Vagina (tissue), 2 donors: ENCODE measurements around the gene ELAVL3. TPM values are rescaled to one million over a fixed set of nuclear protein-coding genes. Genes with fewer than 3 reads are reported as not detected.

Source experiments
- DNase-seq, 2 donors: peaks; one replicate each; pipeline ENCODE4 v3.0.0-alpha.2; 2017; ENCODE audit errors: extremely low spot score in 2 of 2
- H3K27ac ChIP-seq: fragments of 200-600 bp; sonication (generic); one replicate; pipeline ENCODE4 v1.5.1; 2019
- H3K27me3 ChIP-seq: fragments of 200-600 bp; sonication (generic); one replicate; pipeline ENCODE4 v1.5.1; 2019
- H3K36me3 ChIP-seq, 2 donors: fragments of 200-600 bp; sonication (generic); one replicate each; pipeline ENCODE4 v1.5.1; 2017 to 2019
- H3K4me1 ChIP-seq: fragments of 200-600 bp; sonication (generic); one replicate; pipeline ENCODE4 v1.5.1; 2019
- H3K4me3 ChIP-seq, 2 donors: fragments of 200-600 bp; sonication (generic); 1 replicate in 1 of 2; 2 replicates in 1 of 2; pipeline ENCODE4 v1.5.1; 2016 to 2019
- H3K9me3 ChIP-seq: fragments of 200-600 bp; sonication (generic); one replicate; pipeline ENCODE4 v1.5.1; 2019
- POLR2A ChIP-seq, 2 donors: fragments of 450-650 bp; IDR thresholded peaks; one replicate each; pipeline ENCODE4 v1.6.1; 2017; ENCODE audit warnings: antibody characterized with exemption in 2 of 2, mild to moderate bottlenecking in 2 of 2, moderate library complexity in 2 of 2
- POLR2AphosphoS5 ChIP-seq, 2 donors: sonication (generic); formaldehyde crosslinking; IDR thresholded peaks; one replicate each; pipeline ENCODE4 v1.9.0; 2017; ENCODE audit warnings: antibody characterized with exemption in 2 of 2, mild to moderate bottlenecking in 2 of 2, low read depth in 1 of 2; ENCODE audit not compliant: insufficient read depth in 1 of 2
- intact Hi-C: fragments of 100-400 bp; cut with DNase I; formaldehyde crosslinking; loops from one replicate; pipeline ENCODE4 v1.15.1; 2023
- total RNA-seq: library from RNA; depleted of rRNA; stranded (reverse); fragments of >200 nt; gene quantifications from one replicate; pipeline ENCODE4 v1.2.3, GENCODE V29; 2016
- TF ChIP-seq, protein P1 (sequence below), 3 experiments: fragments of 450-650 bp in 2 of 3; fragments of 200-600 bp in 1 of 3; sonication (generic) in 1 of 3; IDR thresholded peaks; one replicate each; pipeline ENCODE4 v1.5.1; 2017 to 2019; ENCODE audit warnings: antibody characterized with exemption in 3 of 3, mild to moderate bottlenecking in 2 of 3, moderate library complexity in 2 of 3

Gene ELAVL3
- total RNA-seq, 1 donor from 2014 or later = 1.2 TPM

DNA sequence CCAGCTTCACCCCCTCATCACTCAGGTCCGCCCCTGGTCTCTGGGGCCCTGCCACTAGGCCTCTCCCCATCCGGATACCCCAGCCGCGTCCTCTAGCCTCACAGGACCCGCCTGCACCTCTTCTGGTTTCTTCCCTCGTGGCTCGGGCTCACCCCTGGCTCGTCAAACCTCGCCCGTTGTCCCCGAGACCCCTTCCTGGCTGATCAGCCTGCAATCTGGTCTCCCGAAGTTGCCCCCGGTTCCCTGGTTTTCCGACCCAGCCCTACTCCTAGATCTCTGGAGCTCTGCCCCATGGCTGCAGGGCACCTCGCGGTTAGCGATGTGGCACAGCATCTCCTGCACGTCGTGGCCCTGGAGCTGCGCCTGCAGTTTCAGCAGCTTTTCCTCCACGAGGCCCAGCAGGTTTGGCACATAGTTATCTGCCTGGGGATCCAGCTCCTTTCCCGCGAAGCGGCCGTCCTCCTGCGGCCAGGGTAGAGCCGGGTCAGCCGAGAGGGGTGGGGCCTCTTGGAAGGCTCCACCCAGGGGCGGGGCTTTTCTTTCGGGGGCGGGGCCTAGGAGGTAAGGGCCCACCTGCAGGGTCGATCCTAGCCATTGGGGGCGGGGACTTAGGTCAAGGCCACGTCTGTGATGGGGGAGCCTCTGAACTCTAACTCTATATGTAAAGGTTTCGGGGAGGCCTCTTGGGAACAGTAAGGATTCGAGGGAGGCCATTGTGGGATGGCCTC lies 59.3 kb downstream of the ELAVL3 start:
- H3K4me1 ChIP-seq = peaks cover 54% of the 10 kb centered on the region

DNA sequence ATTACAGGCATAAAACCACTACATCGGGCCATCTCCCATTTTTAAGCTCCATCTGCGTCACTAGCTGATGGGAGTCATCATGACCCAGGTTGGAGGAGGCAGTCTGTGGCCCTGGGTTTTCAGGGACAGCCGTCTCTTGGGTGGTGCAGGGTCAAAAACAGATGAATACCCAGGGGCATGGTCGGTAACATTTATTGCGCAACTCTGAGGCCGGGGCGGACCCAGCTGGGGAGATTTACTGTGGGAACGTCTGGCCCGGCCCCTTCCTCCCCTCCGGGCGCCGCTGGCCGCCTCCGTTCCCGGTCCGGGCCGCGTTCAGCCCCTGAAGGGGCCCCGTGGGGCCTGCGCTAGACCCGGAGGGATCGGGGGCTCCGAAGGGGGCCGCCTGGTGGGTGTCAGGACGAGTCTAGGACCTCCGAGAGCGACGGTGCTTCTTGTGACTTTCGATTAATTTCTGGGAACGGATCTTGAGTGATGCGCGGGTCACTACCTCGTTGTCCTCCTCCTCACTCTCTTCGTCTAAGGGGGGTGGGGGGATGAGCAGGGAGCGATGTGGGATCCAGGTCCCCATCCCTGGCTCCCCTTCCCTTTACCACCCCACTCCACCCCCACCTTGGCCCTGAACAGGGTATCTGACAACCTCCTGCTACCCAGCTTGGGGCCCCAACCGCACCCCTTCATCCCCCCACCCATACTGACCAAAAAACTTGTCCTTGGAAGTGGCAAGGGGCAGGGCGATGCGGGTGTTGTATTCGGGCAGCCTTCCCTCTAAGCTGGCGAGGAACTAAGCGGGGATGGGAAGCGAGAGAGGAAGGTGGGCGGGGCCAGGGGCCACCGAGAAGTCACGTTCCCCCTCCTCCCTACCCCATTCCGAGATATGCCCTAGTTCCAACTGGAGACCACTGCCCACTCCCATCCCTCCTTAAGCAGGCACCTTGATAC lies 60.1 kb downstream of the ELAVL3 start:
- H3K36me3 ChIP-seq = no peaks in the 10 kb centered on the region
- H3K4me1 ChIP-seq = peaks cover 54% of the 10 kb centered on the region
- TF ChIP-seq POLR2AphosphoS5 (IDR thresholded peaks at IDR 0.05; ENCODE audit: insufficient read depth in 1 of 2, low read depth in 1 of 2) (peak; percentile 18 to 75), POLR2A (IDR thresholded peaks at IDR 0.05) (no peak)
- TF ChIP-seq, protein P1, sequence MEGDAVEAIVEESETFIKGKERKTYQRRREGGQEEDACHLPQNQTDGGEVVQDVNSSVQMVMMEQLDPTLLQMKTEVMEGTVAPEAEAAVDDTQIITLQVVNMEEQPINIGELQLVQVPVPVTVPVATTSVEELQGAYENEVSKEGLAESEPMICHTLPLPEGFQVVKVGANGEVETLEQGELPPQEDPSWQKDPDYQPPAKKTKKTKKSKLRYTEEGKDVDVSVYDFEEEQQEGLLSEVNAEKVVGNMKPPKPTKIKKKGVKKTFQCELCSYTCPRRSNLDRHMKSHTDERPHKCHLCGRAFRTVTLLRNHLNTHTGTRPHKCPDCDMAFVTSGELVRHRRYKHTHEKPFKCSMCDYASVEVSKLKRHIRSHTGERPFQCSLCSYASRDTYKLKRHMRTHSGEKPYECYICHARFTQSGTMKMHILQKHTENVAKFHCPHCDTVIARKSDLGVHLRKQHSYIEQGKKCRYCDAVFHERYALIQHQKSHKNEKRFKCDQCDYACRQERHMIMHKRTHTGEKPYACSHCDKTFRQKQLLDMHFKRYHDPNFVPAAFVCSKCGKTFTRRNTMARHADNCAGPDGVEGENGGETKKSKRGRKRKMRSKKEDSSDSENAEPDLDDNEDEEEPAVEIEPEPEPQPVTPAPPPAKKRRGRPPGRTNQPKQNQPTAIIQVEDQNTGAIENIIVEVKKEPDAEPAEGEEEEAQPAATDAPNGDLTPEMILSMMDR (IDR thresholded peaks at IDR 0.05) = no peak
- H3K9me3 ChIP-seq = no peaks in the 10 kb centered on the region
- peak overlapping the region; percentile 68 for H3K27ac ChIP-seq
- intact Hi-C loops = loop anchor here (5.0 kb wide), 1 partner anchor 38 kb away; the partner anchor contains the start of gene EPOR
- no peak for DNase-seq
- peak overlapping the region; percentile 33 to 47 for H3K4me3 ChIP-seq
- no peaks in the 10 kb centered on the region for H3K27me3 ChIP-seq

More for the DNA sequence above, 59.3 kb downstream of the ELAVL3 start:
- Histone ChIP-seq H3K4me3 (peak overlapping the region; percentile 33 to 47), H3K27ac (peak overlapping the region; percentile 68), H3K36me3 (no peaks in the 10 kb centered on the region), H3K27me3 (no peaks in the 10 kb centered on the region), H3K9me3 (no peaks in the 10 kb centered on the region)
- no peak for DNase-seq
- intact Hi-C loops = loop anchor here (5.0 kb wide), 1 partner anchor 39 kb away; the partner anchor contains the start of gene EPOR
- TF ChIP-seq POLR2AphosphoS5 (IDR thresholded peaks at IDR 0.05; ENCODE audit: insufficient read depth in 1 of 2, low read depth in 1 of 2) = peak in 1 of 2 donors; percentile 13
- TF ChIP-seq, protein P1 (IDR thresholded peaks at IDR 0.05) = no peak
- TF ChIP-seq POLR2A (IDR thresholded peaks at IDR 0.05) = no peak

- no peak for DNase-seq
- H3K27me3 ChIP-seq = no peaks in the 10 kb centered on the region
- peak in 1 of 2 donors; percentile 51 for TF ChIP-seq POLR2AphosphoS5 (IDR thresholded peaks at IDR 0.05; ENCODE audit: insufficient read depth in 1 of 2, low read depth in 1 of 2)
- TF ChIP-seq, protein P1 (IDR thresholded peaks at IDR 0.05) = no peak
- H3K27ac ChIP-seq = peak within 1 kb of the TSS; percentile 68
- intact Hi-C loops = no loop called here
- peak within 1 kb of the TSS; percentile 49 to 51 for H3K4me3 ChIP-seq
- H3K9me3 ChIP-seq = no peaks in the 10 kb centered on the region
- H3K36me3 ChIP-seq = no peaks in the 10 kb centered on the region
- H3K4me1 ChIP-seq = peaks cover 50% of the 10 kb centered on the region
Observed at GRCh38 chr19:11418549-11419506, 62.0 kb downstream of the ELAVL3 start, which contains the start of gene RGL3. Gene RGL3, minus strand, starts transcription at chr19:11419314. Its CDS starts 36 bp downstream, at chr19:11419278.

DNA sequence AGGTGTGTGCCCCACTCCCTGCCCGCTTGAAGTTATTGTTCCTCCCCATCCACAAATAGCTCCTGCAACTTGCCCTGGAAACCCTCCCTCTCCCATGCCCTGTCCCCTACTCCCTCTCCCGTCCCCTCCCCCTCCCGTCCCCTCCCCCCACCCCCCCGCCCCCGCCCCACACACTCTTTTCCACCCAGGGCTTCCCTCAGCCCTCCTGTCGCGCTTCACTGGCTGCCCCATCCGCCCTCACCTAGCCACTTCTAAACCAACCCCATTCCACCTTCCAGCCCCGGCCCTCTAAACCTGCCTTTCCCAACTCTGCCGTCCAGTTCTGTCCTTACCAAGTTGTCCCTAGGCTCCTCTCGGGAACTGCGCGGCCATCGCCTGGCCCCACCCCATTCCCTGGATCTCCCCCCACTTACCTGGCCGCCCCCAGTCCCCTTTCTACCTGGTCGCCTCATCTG lies 62.7 kb downstream of the ELAVL3 start:
- H3K36me3 ChIP-seq = no peaks in the 10 kb centered on the region
- intact Hi-C loops = no loop called here
- H3K27ac ChIP-seq = peak overlapping the region; percentile 59
- no peaks in the 10 kb centered on the region for H3K27me3 ChIP-seq
- TF ChIP-seq POLR2AphosphoS5 (IDR thresholded peaks at IDR 0.05; ENCODE audit: insufficient read depth in 1 of 2, low read depth in 1 of 2) (no peak), POLR2A (IDR thresholded peaks at IDR 0.05) (no peak)
- TF ChIP-seq, protein P1 (IDR thresholded peaks at IDR 0.05) = no peak
- no peaks in the 10 kb centered on the region for H3K9me3 ChIP-seq
- peaks cover 43% of the 10 kb centered on the region for H3K4me1 ChIP-seq
- H3K4me3 ChIP-seq = peak overlapping the region; percentile 49 to 51
- DNase-seq = no peak
